Ovary (tissue), 10 donors: ENCODE measurements around the gene UBE2D3. TPM values are rescaled to one million over a fixed set of nuclear protein-coding genes. Genes with fewer than 3 reads are reported as not detected.

ENCODE experiments used
- DNase-seq, 5 donors: peaks; one replicate each; pipeline ENCODE4 v3.0.0-alpha.2; 2019 to 2020
- H3K27ac ChIP-seq, 2 donors: fragments of 200-600 bp; one replicate each; pipeline versions ENCODE4 v1.5.1 to v1.8.0; 2019 to 2022
- H3K27me3 ChIP-seq: fragments of 200-600 bp; one replicate; pipeline ENCODE4 v1.8.0; 2022
- H3K36me3 ChIP-seq: fragments of 200-600 bp; sonication (generic); one replicate; pipeline ENCODE4 v1.5.1; 2019
- H3K4me1 ChIP-seq: one replicate; pipeline ENCODE4 v1.8.1; 2013; ENCODE audit warnings: mild to moderate bottlenecking, moderate library complexity; ENCODE audit not compliant: insufficient read depth
- H3K4me3 ChIP-seq: fragments of 200-600 bp; sonication (generic); one replicate; pipeline ENCODE4 v1.5.1; 2017
- H3K9me3 ChIP-seq, 2 donors: fragments of 200-600 bp in 1 of 2; sonication (generic) in 1 of 2; one replicate each; pipeline versions ENCODE4 v1.5.1 to v1.8.1; 2013 to 2019; ENCODE audit warnings: mild to moderate bottlenecking in 1 of 2, moderate library complexity in 1 of 2
- EP300 ChIP-seq: sonication (generic); formaldehyde crosslinking; IDR thresholded peaks from one replicate; pipeline ENCODE4 v1.6.1; 2017; ENCODE audit warnings: antibody characterized with exemption
- POLR2A ChIP-seq: fragments of 450-650 bp; IDR thresholded peaks from one replicate; pipeline ENCODE4 v1.6.1; 2017; ENCODE audit warnings: antibody characterized with exemption, mild to moderate bottlenecking, moderate library complexity
- WGBS, 3 donors: extraction: QIAGEN DNeasy Blood & Tissue Kit in 1 of 3; methylation state at CpG; one replicate each; pipeline versions ENCODE4 v1.1.5 to v1.1.7; 2013 to 2017; 5-methylcytosine and 5-hydroxymethylcytosine counted together
- intact Hi-C, 4 donors: fragments of 100-400 bp; cut with DNase I; formaldehyde crosslinking; loops; one replicate each; pipeline versions ENCODE4 v1.11.0 to v1.15.1; 2022 to 2023
- long read RNA-seq, 3 donors: library from polyadenylated mRNA in 2 of 3; unstranded in 2 of 3; transcript quantifications; one replicate each; pipeline ENCODE4 v2.0.0 and lab custom pipeline, GENCODE V29; 2021 to 2026
- polyA plus RNA-seq, 2 donors: library from polyadenylated mRNA; stranded (reverse); fragments of 200-250 nt in 1 of 2; fragments of 350-450 nt in 1 of 2; fragmentation: Illumina TruSeq in 1 of 2; extraction: RNeasy Lipid Tissue Mini Kit (QIAGEN cat#74804) in 1 of 2; gene quantifications; one replicate each; pipeline ENCODE4 v1.2.3, GENCODE V29; 2013 to 2014
- total RNA-seq, 7 donors: library from RNA; depleted of rRNA in 2 of 7; stranded (reverse); fragments of >200 nt in 2 of 7; fragmentation: NEBNext Ultra II Directional in 3 of 7; extraction: Animal tissue kit (Norgen Biotek cat#: 25700) in 3 of 7; gene quantifications; one replicate each; pipeline versions ENCODE4 v1.1.0 to v1.2.4, GENCODE V29; 2016 to 2023
- TF ChIP-seq, protein P1 (sequence below), 3 donors: fragments of 450-650 bp in 2 of 3; fragments of 200-600 bp in 1 of 3; IDR thresholded peaks; one replicate each; pipeline versions ENCODE4 v1.5.1 to v1.8.0; 2016 to 2022; ENCODE audit warnings: antibody characterized with exemption in 3 of 3, mild to moderate bottlenecking in 1 of 3
- donor health status: DM: no; HTN: no; CAD: no; lungs with moderate emphysema.
- donor health status: DM: no; HTN: no; CAD: no.
- donor health status: Bipolar disorder and iron deficiency.
- donor health status: DM: yes; HTN: yes; CAD: no.
- donor health status: DM: no; HTN: no; CAD: no.
- donor health status: DM: yes; HTN: yes; CAD: no.

UBE2D3 gene
- 100 to 1,000 TPM; 211 to 336 (median 258) TPM for total RNA-seq
- 100 to 1,000 TPM; 163 to 347 TPM for polyA plus RNA-seq
- long read RNA-seq, donor 1, full-length matches to known transcripts, result 714 of 1,001 reads
- long read RNA-seq, donor 1, partial matches to known transcripts, result 243 of 1,001 reads
- long read RNA-seq, donor 1, other reads (novel, unspliced or antisense), result 44 of 1,001 reads
- long read RNA-seq, donor 2, full-length matches to known transcripts, result 104 of 371 reads
- long read RNA-seq, donor 2, partial matches to known transcripts, result 255 of 371 reads
- long read RNA-seq, donor 2, other reads (novel, unspliced or antisense), result 12 of 371 reads
- long read RNA-seq, donor 3, transcript UBE2D3-207 (8 exons, 2,368 nt), result minor isoform, 36 of 389 reads
- long read RNA-seq, donor 3, transcript UBE2D3-208 (8 exons, 2,227 nt), result minor isoform, 5 of 389 reads
- long read RNA-seq, donor 3, transcript UBE2D3-210 (8 exons, 3,990 nt), result major isoform, 182 of 389 reads
- long read RNA-seq, donor 3, partial matches to known transcripts, result 133 of 389 reads
- long read RNA-seq, donor 3, other reads (novel, unspliced or antisense), result 26 of 389 reads

GRCh38 chr4:102826890-102827673 lies at the start of gene UBE2D3:
UBE2D3 (minus strand) TSS chr4:102827551; CDS start chr4:102826508, 1,043 bp downstream.
- no peaks in the 10 kb centered on the region for H3K36me3 ChIP-seq
- intact Hi-C loops, result loop anchor here in 2 of 4 donors (2.0 to 5.0 kb wide), 2 partner anchors 42 to 325 kb away; partner anchors contain the start of genes CISD2 (in 1 of the 2) and NFKB1 (in 1 of the 2)

DNA sequence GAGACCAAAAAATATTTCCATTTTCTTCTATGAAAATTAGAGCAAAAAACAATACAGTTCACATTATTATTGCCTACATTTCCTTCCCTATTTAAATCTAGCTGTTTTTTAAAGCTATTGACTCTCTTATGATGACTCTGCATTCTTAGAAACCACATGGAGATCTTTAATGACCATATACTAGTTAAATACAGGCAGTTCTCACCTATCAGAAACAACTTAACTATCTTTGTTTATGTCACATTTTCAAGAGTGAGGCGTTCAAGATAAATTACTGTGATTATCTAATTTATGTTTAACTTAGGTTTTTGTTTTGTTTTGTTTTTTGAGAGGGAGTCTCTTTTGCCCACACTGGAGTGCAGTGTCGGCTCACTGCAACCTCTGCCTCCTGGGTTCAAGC lies 44.4 kb upstream of the UBE2D3 start:
- H3K4me1 ChIP-seq, result peaks cover 2% of the 10 kb centered on the region
- intact Hi-C loops, result no loop called here
- H3K9me3 ChIP-seq, result no peaks in the 10 kb centered on the region
- H3K27ac ChIP-seq, result no peak overlapping the region
- H3K27me3 ChIP-seq, result no peaks in the 10 kb centered on the region
- 40 to 70% (median 42%) methylated on average over 2 of the region's 2 CpGs for WGBS, 3 donors
- TF ChIP-seq POLR2A, result no peak
- no peak for TF ChIP-seq EP300
- TF ChIP-seq, protein P1, sequence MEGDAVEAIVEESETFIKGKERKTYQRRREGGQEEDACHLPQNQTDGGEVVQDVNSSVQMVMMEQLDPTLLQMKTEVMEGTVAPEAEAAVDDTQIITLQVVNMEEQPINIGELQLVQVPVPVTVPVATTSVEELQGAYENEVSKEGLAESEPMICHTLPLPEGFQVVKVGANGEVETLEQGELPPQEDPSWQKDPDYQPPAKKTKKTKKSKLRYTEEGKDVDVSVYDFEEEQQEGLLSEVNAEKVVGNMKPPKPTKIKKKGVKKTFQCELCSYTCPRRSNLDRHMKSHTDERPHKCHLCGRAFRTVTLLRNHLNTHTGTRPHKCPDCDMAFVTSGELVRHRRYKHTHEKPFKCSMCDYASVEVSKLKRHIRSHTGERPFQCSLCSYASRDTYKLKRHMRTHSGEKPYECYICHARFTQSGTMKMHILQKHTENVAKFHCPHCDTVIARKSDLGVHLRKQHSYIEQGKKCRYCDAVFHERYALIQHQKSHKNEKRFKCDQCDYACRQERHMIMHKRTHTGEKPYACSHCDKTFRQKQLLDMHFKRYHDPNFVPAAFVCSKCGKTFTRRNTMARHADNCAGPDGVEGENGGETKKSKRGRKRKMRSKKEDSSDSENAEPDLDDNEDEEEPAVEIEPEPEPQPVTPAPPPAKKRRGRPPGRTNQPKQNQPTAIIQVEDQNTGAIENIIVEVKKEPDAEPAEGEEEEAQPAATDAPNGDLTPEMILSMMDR (IDR thresholded peaks at IDR 0.05), result no peak
- H3K4me3 ChIP-seq, result no peak overlapping the region
- DNase-seq, result no peak
- no peaks in the 10 kb centered on the region for H3K36me3 ChIP-seq

More at GRCh38 chr4:102826890-102827673, at the start of gene UBE2D3:
- H3K4me3 ChIP-seq, result peak within 1 kb of the TSS; percentile 93
- no peaks in the 10 kb centered on the region for H3K4me1 ChIP-seq
- TF ChIP-seq EP300, result peak; percentile 47
- peak; percentile 91 for TF ChIP-seq POLR2A
- TF ChIP-seq, protein P1 (IDR thresholded peaks at IDR 0.05), result no peak
- H3K27ac ChIP-seq, result peak within 1 kb of the TSS; percentile 99 to 100
- WGBS, 3 donors, result 0% methylated on average over 66 to 73 of the region's 73 CpGs
- H3K9me3 ChIP-seq, result no peaks in the 10 kb centered on the region
- DNase-seq, result peak; percentile 94 to 97 (median 97)
- H3K27me3 ChIP-seq, result no peaks in the 10 kb centered on the region

- peaks cover 2% of the 10 kb centered on the region for H3K4me1 ChIP-seq
- DNase-seq, result no peak
- H3K36me3 ChIP-seq, result no peaks in the 10 kb centered on the region
- peak overlapping the region; percentile 63 for H3K4me3 ChIP-seq
- H3K27me3 ChIP-seq, result no peaks in the 10 kb centered on the region
- no peaks in the 10 kb centered on the region for H3K9me3 ChIP-seq
- peak overlapping the region; percentile 89 to 93 for H3K27ac ChIP-seq
- TF ChIP-seq, protein P1 (IDR thresholded peaks at IDR 0.05), result no peak
- no peak for TF ChIP-seq POLR2A
- TF ChIP-seq EP300, result no peak
- intact Hi-C loops, result loop anchor here in 1 of 4 donors (2.0 kb wide), 2 partner anchors 43 to 369 kb away; partner anchors contain the start of genes NFKB1 and UBE2D3
- WGBS, 3 donors, result 5 to 8% (median 5%) methylated on average over 19 of the region's 19 CpGs
Measured at GRCh38 chr4:102869569-102870197, 42.3 kb upstream of the UBE2D3 start.
